GM19043 (cell line): ENCODE measurements around the gene MTCL3.
"Not testable (repeated sequence)": the region's sequence is repeated elsewhere in the genome, so short reads cannot be mapped to it uniquely, and the experiment has no call there.

Source experiments
- ATAC-seq: cut with Tn5 transposase; IDR thresholded peaks from one replicate; pipeline ENCODE4 v1.9.1; 2021; ENCODE audit warnings: low read depth; ENCODE audit not compliant: unreplicated experiment

The MTCL3 gene

GRCh38 chr6:127439718-127440117, 79.4 kb downstream of the MTCL3 start:
- ATAC-seq: no peak

GRCh38 chr6:127436578-127437110, 82.5 kb downstream of the MTCL3 start:
- no peak for ATAC-seq

DNA sequence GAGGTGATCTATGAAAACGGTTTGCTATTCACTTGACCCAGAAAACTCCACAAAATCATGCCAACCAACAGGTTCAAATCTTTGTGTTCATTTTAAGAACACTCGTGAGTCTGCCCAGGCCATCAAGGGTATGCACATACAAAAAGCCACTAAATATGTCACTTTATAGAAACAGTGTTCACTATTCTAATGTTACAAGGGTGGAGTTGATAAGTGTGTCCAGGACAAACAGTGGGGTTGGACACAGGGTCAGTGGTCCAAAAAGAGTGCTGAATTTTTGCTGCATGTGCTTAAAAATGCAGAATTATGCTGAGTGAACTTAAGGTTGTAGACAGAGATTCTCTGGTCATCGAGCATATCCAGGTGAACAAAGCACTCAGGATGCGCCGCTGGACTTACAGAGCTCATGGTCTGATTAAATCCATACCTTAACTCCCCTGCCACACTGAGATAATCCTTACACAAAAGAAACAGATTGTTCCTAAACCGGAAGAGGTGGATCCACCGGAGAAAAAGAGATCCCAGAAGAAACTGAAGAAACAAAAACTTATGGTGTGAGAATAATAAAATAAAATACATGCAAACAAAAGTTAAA, 83.4 kb downstream of the MTCL3 start:
- no peak for ATAC-seq

GRCh38 chr6:127434651-127435050, 84.5 kb downstream of the MTCL3 start:
- ATAC-seq: no peak

- not testable (repeated sequence) for ATAC-seq
Measured at GRCh38 chr6:127428562-127428961, 90.6 kb downstream of the MTCL3 start.

DNA sequence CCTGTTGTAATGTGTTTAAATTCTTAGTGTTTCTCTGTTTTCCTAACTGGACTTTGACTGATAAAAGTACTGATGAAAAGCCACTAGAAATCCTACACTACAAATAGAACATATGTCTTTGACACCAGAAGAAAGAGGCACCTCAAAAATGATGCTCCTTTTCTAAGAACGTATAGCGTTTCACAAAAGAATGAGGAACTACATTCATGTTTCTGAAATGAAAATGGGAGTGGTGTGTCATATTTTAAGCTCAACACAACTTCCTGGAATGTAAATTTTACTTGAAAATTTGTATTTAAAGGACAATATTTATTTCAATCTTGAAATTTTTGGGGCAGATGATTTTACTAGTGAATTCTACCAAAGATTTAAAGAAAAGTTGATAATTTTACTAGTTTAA, 95.2 kb downstream of the MTCL3 start:
- ATAC-seq: no peak
